ENCODE results near the gene PEX16. TPM values are rescaled to one million over a fixed set of nuclear protein-coding genes. Genes with fewer than 3 reads are reported as not detected.

Gene PEX16
- total RNA-seq, 1 donor from 2014 or later: 22.7 TPM

- ATAC-seq (no peak), DNase-seq (no peak)
- intact Hi-C loops (cut with DNase I): no loop called here
- Histone ChIP-seq H3K27ac (no peak overlapping the region), H3K4me3 (no peak overlapping the region), H3K4me1 (no peaks in the 10 kb centered on the region), H3K9me3 (no peaks in the 10 kb centered on the region), H3K27me3 (ENCODE audit: low read depth) (no peaks in the 10 kb centered on the region), H3K36me3 (peaks cover 67% of the 10 kb centered on the region)
- no peak for TF ChIP-seq CTCF (IDR thresholded peaks at IDR 0.05)
These were observed 36.7 kb downstream of the PEX16 start for GRCh38 chr11:45880772-45881570.

- intact Hi-C loops (cut with DNase I): no loop called here
- ATAC-seq: no peak
- no peak overlapping the region for H3K27ac ChIP-seq
These were observed 37.6 kb downstream of the PEX16 start for GRCh38 chr11:45879803-45880686.

GRCh38 chr11:45877845-45878244 is 39.8 kb downstream of the PEX16 start:
- no peak overlapping the region for H3K27ac ChIP-seq
- no peak for DNase-seq
- no peak overlapping the region for H3K4me3 ChIP-seq
- ATAC-seq: no peak
- H3K27me3 ChIP-seq (ENCODE audit: low read depth): no peaks in the 10 kb centered on the region
- peaks cover 97% of the 10 kb centered on the region for H3K36me3 ChIP-seq
- H3K9me3 ChIP-seq: no peaks in the 10 kb centered on the region
- intact Hi-C loops (cut with DNase I): no loop called here
- TF ChIP-seq CTCF (IDR thresholded peaks at IDR 0.05): no peak
- H3K4me1 ChIP-seq: no peaks in the 10 kb centered on the region

More at GRCh38 chr11:45879803-45880686, 37.6 kb downstream of the PEX16 start:
- Histone ChIP-seq H3K4me1 (no peaks in the 10 kb centered on the region), H3K4me3 (no peak overlapping the region), H3K9me3 (no peaks in the 10 kb centered on the region), H3K27me3 (ENCODE audit: low read depth) (no peaks in the 10 kb centered on the region), H3K36me3 (peaks cover 76% of the 10 kb centered on the region)
- no peak for DNase-seq
- no peak for TF ChIP-seq CTCF (IDR thresholded peaks at IDR 0.05)

GRCh38 chr11:45877221-45877620 is 40.5 kb downstream of the PEX16 start:
- Histone ChIP-seq H3K4me1 (no peaks in the 10 kb centered on the region), H3K27me3 (ENCODE audit: low read depth) (no peaks in the 10 kb centered on the region), H3K27ac (no peak overlapping the region), H3K4me3 (no peak overlapping the region), H3K36me3 (peaks cover 97% of the 10 kb centered on the region), H3K9me3 (no peaks in the 10 kb centered on the region)
- ATAC-seq (no peak), DNase-seq (no peak)
- intact Hi-C loops (cut with DNase I): no loop called here
- no peak for TF ChIP-seq CTCF (IDR thresholded peaks at IDR 0.05)

GRCh38 chr11:45876401-45876800 is 41.3 kb downstream of the PEX16 start:
- intact Hi-C loops (cut with DNase I): no loop called here

More at GRCh38 chr11:45876401-45876800, 41.3 kb downstream of the PEX16 start:
- Histone ChIP-seq H3K27me3 (ENCODE audit: low read depth) (no peaks in the 10 kb centered on the region), H3K4me3 (no peak overlapping the region), H3K36me3 (peaks cover 97% of the 10 kb centered on the region), H3K4me1 (no peaks in the 10 kb centered on the region), H3K27ac (no peak overlapping the region), H3K9me3 (no peaks in the 10 kb centered on the region)
- DNase-seq (no peak), ATAC-seq (no peak)
- TF ChIP-seq CTCF (IDR thresholded peaks at IDR 0.05): no peak

Measured in lower lobe of right lung (tissue), 2 donors.